ENCODE results near the gene GKAP1.

Gene GKAP1

DNA sequence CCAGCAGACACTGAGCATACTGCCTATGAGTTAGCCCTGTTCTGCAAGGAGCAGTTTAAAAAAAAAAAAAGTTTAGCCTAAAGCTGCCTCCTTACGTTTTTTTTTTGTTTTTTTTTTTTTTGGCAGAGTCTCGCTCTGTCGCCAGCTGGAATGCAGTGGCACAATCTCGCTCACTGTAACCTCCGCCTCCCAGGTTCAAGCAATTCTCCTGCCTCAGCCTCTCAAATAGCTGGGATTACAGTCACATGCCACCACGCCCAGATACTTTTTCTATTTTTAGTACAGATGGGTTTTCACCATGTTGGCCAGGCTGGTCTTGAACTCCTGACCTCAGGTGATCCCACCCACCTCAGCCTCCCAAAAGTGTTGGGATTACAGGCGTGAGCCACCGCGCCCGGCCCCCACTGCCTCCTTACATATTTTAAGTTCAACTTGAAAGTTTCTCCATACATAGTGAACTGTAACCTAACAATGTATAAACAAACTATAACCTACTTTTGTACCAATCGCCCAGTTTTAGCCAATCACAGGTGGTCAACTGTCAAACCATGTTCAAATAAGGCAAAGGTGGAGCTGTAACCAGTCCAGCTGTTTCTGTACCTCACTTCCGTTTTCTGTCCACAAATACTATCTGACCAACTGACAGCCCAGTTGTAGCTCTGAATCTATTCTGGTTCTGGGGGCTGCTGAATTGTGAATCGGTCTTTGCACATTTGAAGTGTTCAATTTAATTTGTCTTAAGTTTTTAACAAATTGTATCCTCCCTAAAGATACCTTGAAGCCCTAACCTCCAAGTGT, 17.1 kb downstream of the GKAP1 start:
- no peaks in the 10 kb centered on the region for H3K4me1 ChIP-seq
- no peak overlapping the region for H2AFZ ChIP-seq
- H3K4me2 ChIP-seq (ENCODE audit: low read length): no peak overlapping the region
- H3K9ac ChIP-seq: no peak overlapping the region
- no peak overlapping the region for H3K27ac ChIP-seq
- H3K4me3 ChIP-seq (ENCODE audit: low read depth, low read length): no peak overlapping the region
- H3K79me2 ChIP-seq: no peaks in the 10 kb centered on the region
- H3K9me3 ChIP-seq (ENCODE audit: control insufficient read depth, low read length): no peaks in the 10 kb centered on the region
- TF ChIP-seq, protein P1, sequence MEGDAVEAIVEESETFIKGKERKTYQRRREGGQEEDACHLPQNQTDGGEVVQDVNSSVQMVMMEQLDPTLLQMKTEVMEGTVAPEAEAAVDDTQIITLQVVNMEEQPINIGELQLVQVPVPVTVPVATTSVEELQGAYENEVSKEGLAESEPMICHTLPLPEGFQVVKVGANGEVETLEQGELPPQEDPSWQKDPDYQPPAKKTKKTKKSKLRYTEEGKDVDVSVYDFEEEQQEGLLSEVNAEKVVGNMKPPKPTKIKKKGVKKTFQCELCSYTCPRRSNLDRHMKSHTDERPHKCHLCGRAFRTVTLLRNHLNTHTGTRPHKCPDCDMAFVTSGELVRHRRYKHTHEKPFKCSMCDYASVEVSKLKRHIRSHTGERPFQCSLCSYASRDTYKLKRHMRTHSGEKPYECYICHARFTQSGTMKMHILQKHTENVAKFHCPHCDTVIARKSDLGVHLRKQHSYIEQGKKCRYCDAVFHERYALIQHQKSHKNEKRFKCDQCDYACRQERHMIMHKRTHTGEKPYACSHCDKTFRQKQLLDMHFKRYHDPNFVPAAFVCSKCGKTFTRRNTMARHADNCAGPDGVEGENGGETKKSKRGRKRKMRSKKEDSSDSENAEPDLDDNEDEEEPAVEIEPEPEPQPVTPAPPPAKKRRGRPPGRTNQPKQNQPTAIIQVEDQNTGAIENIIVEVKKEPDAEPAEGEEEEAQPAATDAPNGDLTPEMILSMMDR (IDR thresholded peaks at IDR 0.05): no peak
- no peaks in the 10 kb centered on the region for H3K27me3 ChIP-seq (ENCODE audit: control insufficient read depth, insufficient read depth, low read length)
- H3K36me3 ChIP-seq (ENCODE audit: control insufficient read depth, insufficient read depth, low read length): no peaks in the 10 kb centered on the region

DNA sequence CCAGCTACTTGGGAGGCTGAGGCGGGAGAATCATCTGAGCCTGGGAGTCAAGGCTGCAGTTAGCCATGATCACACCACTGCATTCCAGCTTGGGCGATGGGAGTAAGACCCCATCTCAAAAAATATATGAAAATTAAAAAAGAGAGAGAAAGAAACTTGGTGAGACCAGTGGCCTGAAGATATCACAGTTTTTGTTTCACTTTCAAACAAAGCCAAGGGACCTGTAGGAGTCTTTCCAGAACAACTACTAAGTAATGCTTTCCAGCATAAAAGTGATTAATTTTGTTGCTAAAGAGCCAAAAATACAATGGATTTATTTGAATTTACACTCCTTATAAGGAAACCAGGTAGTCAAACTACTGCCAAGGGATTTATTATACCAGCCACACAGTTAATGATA, 23.5 kb downstream of the GKAP1 start:
- no peaks in the 10 kb centered on the region for H3K27me3 ChIP-seq (ENCODE audit: control insufficient read depth, insufficient read depth, low read length)
- no peaks in the 10 kb centered on the region for H3K36me3 ChIP-seq (ENCODE audit: control insufficient read depth, insufficient read depth, low read length)
- TF ChIP-seq, protein P1 (IDR thresholded peaks at IDR 0.05): no peak
- no peak overlapping the region for H3K9ac ChIP-seq
- H3K4me1 ChIP-seq: no peaks in the 10 kb centered on the region
- H3K4me3 ChIP-seq (ENCODE audit: low read depth, low read length): no peak overlapping the region
- H3K4me2 ChIP-seq (ENCODE audit: low read length): no peak overlapping the region
- H3K79me2 ChIP-seq: no peaks in the 10 kb centered on the region
- H3K9me3 ChIP-seq (ENCODE audit: control insufficient read depth, low read length): no peaks in the 10 kb centered on the region
- H2AFZ ChIP-seq: no peak overlapping the region
- H3K27ac ChIP-seq: no peak overlapping the region

DNA sequence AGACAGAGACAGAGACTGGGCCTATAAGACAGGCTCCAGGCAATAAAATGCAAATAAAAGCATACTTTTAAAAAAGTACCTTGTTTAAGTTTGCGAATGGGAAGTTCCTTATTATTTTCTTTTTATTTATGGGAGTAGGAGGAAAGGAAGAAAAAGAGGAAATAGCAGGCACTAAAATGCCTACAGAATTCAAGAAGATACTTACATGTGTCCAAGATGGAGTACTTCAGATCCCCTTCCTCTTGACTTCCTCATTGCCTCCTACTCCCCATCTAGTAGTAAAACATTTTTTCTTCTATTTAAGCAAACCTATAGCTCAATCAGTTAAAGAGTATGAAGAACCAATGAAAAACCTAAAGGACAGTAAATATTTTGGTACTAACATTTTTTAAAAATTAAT, 24.8 kb downstream of the GKAP1 start:
- no peak overlapping the region for H3K27ac ChIP-seq
- H3K36me3 ChIP-seq (ENCODE audit: control insufficient read depth, insufficient read depth, low read length): no peaks in the 10 kb centered on the region
- H3K4me1 ChIP-seq: no peaks in the 10 kb centered on the region
- H3K9ac ChIP-seq: no peak overlapping the region
- no peaks in the 10 kb centered on the region for H3K9me3 ChIP-seq (ENCODE audit: control insufficient read depth, low read length)
- no peak overlapping the region for H3K4me2 ChIP-seq (ENCODE audit: low read length)
- H3K79me2 ChIP-seq: no peaks in the 10 kb centered on the region
- TF ChIP-seq, protein P1 (IDR thresholded peaks at IDR 0.05): no peak
- no peaks in the 10 kb centered on the region for H3K27me3 ChIP-seq (ENCODE audit: control insufficient read depth, insufficient read depth, low read length)
- H3K4me3 ChIP-seq (ENCODE audit: low read depth, low read length): no peak overlapping the region
- no peak overlapping the region for H2AFZ ChIP-seq

DNA sequence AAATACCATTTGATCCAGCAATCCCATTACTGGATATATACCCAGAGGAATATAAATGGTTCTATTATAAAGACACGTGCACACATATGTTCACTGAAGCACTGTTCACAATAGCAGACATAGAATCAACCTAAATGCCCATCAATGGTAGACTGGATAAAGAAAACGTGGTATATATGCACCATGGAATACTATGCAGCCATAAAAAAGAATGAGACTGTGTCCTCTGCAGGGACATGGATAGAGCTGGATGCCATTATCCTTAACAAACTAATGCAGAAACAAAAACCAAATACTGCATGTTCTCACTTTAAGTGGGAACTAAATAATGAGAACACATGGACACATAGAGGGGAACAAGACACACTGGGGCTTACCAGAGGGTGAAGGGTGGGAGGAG, 39.4 kb downstream of the GKAP1 start:
- H3K9ac ChIP-seq: no peak overlapping the region
- TF ChIP-seq, protein P1 (IDR thresholded peaks at IDR 0.05): no peak
- no peaks in the 10 kb centered on the region for H3K27me3 ChIP-seq (ENCODE audit: control insufficient read depth, insufficient read depth, low read length)
- H3K27ac ChIP-seq: no peak overlapping the region
- H3K4me3 ChIP-seq (ENCODE audit: low read depth, low read length): no peak overlapping the region
- no peaks in the 10 kb centered on the region for H3K79me2 ChIP-seq
- H3K4me1 ChIP-seq: no peaks in the 10 kb centered on the region
- H3K4me2 ChIP-seq (ENCODE audit: low read length): no peak overlapping the region
- no peaks in the 10 kb centered on the region for H3K36me3 ChIP-seq (ENCODE audit: control insufficient read depth, insufficient read depth, low read length)
- H3K9me3 ChIP-seq (ENCODE audit: control insufficient read depth, low read length): no peaks in the 10 kb centered on the region
- no peak overlapping the region for H2AFZ ChIP-seq

DNA sequence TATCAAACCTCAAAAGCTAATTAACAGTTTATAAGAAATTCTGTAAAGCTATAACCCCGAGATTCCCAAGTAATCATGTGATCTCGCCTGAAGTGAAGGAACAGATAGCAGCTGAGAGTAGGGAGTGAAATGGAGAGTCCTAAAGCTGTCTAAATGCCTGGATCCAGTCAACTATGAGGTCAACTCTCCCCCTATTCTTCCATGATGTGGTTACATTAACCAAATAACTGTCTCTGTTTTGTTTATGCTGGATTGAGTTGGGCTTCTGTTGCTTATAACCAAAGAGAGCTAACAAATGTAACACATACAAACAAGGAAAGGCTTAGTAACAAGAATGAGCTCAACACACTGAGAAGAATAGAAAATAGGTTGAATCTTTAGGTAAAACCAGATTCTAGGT, 41.6 kb downstream of the GKAP1 start:
- no peak overlapping the region for H3K4me2 ChIP-seq (ENCODE audit: low read length)
- no peaks in the 10 kb centered on the region for H3K4me1 ChIP-seq
- no peaks in the 10 kb centered on the region for H3K9me3 ChIP-seq (ENCODE audit: control insufficient read depth, low read length)
- no peaks in the 10 kb centered on the region for H3K36me3 ChIP-seq (ENCODE audit: control insufficient read depth, insufficient read depth, low read length)
- H3K27me3 ChIP-seq (ENCODE audit: control insufficient read depth, insufficient read depth, low read length): no peaks in the 10 kb centered on the region
- no peak overlapping the region for H3K4me3 ChIP-seq (ENCODE audit: low read depth, low read length)
- no peak overlapping the region for H2AFZ ChIP-seq
- TF ChIP-seq, protein P1 (IDR thresholded peaks at IDR 0.05): no peak
- no peak overlapping the region for H3K27ac ChIP-seq
- H3K9ac ChIP-seq: no peak overlapping the region
- no peaks in the 10 kb centered on the region for H3K79me2 ChIP-seq

Measured in parathyroid adenoma (tissue), 2 donors.